ENCODE results near the gene GALNT15. TPM values are rescaled to one million over a fixed set of nuclear protein-coding genes. Genes with fewer than 3 reads are reported as not detected.

The GALNT15 gene
- total and polyA plus RNA-seq, 2 of the 4 experiments (the other 2 are of a cell fraction), result 12.8 to 19.7 TPM

- dilution Hi-C loops (cut with HindIII; ENCODE audit: low sequenced_read_pairs, unreplicated experiment), result no loop called here
- Histone ChIP-seq H2BK15ac (ENCODE audit: low read depth, low read length) (no peak overlapping the region), H2AK5ac (ENCODE audit: low read depth, low read length) (no peak overlapping the region), H4K8ac (ENCODE audit: low read depth in 2 of 2, low read length in 2 of 2) (no peak overlapping the region), H3K4me1 (ENCODE audit: control insufficient read depth, insufficient read depth, low read length) (no peaks in the 10 kb centered on the region; the same call in 1 of the 2 replicates), H3K79me1 (ENCODE audit: low read depth in 1 of 2, low read length in 2 of 2) (peaks cover 0 to 7% of the 10 kb centered on the region in 2 experiments; a peak in 1 of 4 replicates), H2BK120ac (ENCODE audit: low read depth, low read length) (no peak overlapping the region), H3K27ac (ENCODE audit: insufficient read depth, low read length) (no peak overlapping the region), H3K14ac (replicated peaks; ENCODE audit: low read depth, low read length) (no peak overlapping the region), H4K91ac (ENCODE audit: insufficient read depth, low read depth, low read length) (no peak overlapping the region), H4K5ac (ENCODE audit: low read depth, low read length) (no peak overlapping the region), H2AK9ac (replicated peaks; ENCODE audit: low read depth, low read length, poor library complexity) (no peak overlapping the region), H3K27me3 (ENCODE audit: control insufficient read depth, insufficient read depth, low read length) (no peaks in the 10 kb centered on the region), H3K9me3 (ENCODE audit: control insufficient read depth, insufficient read depth, low read length) (no peaks in the 10 kb centered on the region), H3K9me1 (ENCODE audit: insufficient read depth, low read length) (peaks cover 2% of the 10 kb centered on the region; the same call in 1 of the 2 replicates), H3K4ac (ENCODE audit: low read depth, low read length) (no peak overlapping the region), H3K23ac (ENCODE audit: low read depth, low read length) (no peak overlapping the region), H3K4me3 (ENCODE audit: insufficient read depth, low read depth, low read length) (no peak overlapping the region), H2AFZ (replicated peaks; ENCODE audit: low read length, poor library complexity) (no peak overlapping the region), H3K4me2 (ENCODE audit: low read depth, low read length) (no peak overlapping the region), H3K9ac (ENCODE audit: low read depth, low read length) (no peak overlapping the region), H3K18ac (ENCODE audit: low read depth, low read length) (no peak overlapping the region), H4K20me1 (ENCODE audit: insufficient read depth, low read length) (no peaks in the 10 kb centered on the region), H3K36me3 (ENCODE audit: control insufficient read depth, insufficient read depth, low read length) (peaks cover 10% of the 10 kb centered on the region), H3K56ac (ENCODE audit: extremely low read depth, insufficient read depth, low read length) (no peak overlapping the region), H2BK5ac (ENCODE audit: low read depth, low read length, poor library complexity, severe bottlenecking) (no peak overlapping the region), H2BK20ac (ENCODE audit: low read depth, low read length) (no peak overlapping the region)
- 64% methylated on average over 3 of the region's 6 CpGs; no CpG with 5 or more reads in 1 of the 2 experiments for whole genome bisulfite sequencing, 2 experiments (ENCODE audit: extremely low coverage in 2 of 2, insufficient read length in 1 of 2)
- DNase-seq (no peak), ATAC-seq (ENCODE audit: low read depth) (no peak)
- TF ChIP-seq CEBPB (IDR thresholded peaks at IDR 0.05; ENCODE audit: low read depth, low read length), result no peak
- no peak for TF ChIP-seq MAFK (IDR thresholded peaks at IDR 0.05; ENCODE audit: low read depth, low read length)
- no peak for TF ChIP-seq USF2 (IDR thresholded peaks at IDR 0.05; ENCODE audit: low read depth, low read length)
- no peak for TF ChIP-seq CTCF (conservative IDR thresholded peaks at IDR 0.05; ENCODE audit: low read depth, low read length)
- no peak for TF ChIP-seq RAD21 (IDR thresholded peaks at IDR 0.05; ENCODE audit: low read length)
- no peak for TF ChIP-seq MAZ (IDR thresholded peaks at IDR 0.05; ENCODE audit: borderline replicate concordance, low read depth, low read length)
- no peak for TF ChIP-seq POLR2A (IDR thresholded peaks at IDR 0.05; ENCODE audit: low read depth, low read length)
- CTCF ChIA-PET, result interaction anchor here (1.8 kb wide), 1 partner anchor 12 kb away, joined by 6 read pairs; no protein-coding TSS in a partner anchor
- POLR2A ChIA-PET (ENCODE audit: unreplicated experiment), result no interaction called here
- in situ Hi-C loops (cut with MboI; ENCODE audit: low sequenced_read_pairs), result no loop called here
- no TSS peak for BruUV-seq (replicated peaks)
- intact Hi-C loops (cut with micrococcal nuclease), result no loop called here
These were observed 16.2 kb downstream of the GALNT15 start for GRCh38 chr3:16190704-16191103.
